PFSK-1 (cell line): ENCODE data around the gene RRP9.

Experiments
- FOXP2 ChIP-seq: optimal IDR thresholded peaks from 2 replicates; pipeline ENCODE3; 2011; ENCODE audit warnings: borderline replicate concordance, control low read depth, inconsistent platforms; ENCODE audit not compliant: insufficient read depth; ENCODE audit errors: extremely low read length, extremely low read depth
- POLR2AphosphoS5 ChIP-seq: IDR thresholded peaks from 2 replicates; pipeline ENCODE4 v1.6.1; 2012; ENCODE audit warnings: low read depth, mild to moderate bottlenecking, control low read depth, low read length, moderate library complexity
- SIN3A ChIP-seq: IDR thresholded peaks from 2 replicates; pipeline ENCODE4 v1.6.1; 2012; ENCODE audit warnings: mild to moderate bottlenecking, low read length, moderate library complexity, borderline replicate concordance; ENCODE audit not compliant: insufficient read depth
- TAF1 ChIP-seq: IDR thresholded peaks from 2 replicates; pipeline ENCODE4 v1.6.1; 2012; ENCODE audit warnings: low read length, control low read depth, borderline replicate concordance; ENCODE audit not compliant: insufficient read depth
- TF ChIP-seq, protein P1 (sequence below), 2 experiments: IDR thresholded peaks; 2 replicates each; pipeline versions ENCODE4 v1.6.1 to v1.8.0; 2011 to 2012; ENCODE audit warnings: low read depth in 2 of 2, low read length in 2 of 2, control low read depth in 1 of 2, inconsistent platforms in 1 of 2, mild to moderate bottlenecking in 1 of 2, moderate library complexity in 1 of 2; ENCODE audit not compliant: insufficient read depth in 1 of 2

Gene RRP9

DNA sequence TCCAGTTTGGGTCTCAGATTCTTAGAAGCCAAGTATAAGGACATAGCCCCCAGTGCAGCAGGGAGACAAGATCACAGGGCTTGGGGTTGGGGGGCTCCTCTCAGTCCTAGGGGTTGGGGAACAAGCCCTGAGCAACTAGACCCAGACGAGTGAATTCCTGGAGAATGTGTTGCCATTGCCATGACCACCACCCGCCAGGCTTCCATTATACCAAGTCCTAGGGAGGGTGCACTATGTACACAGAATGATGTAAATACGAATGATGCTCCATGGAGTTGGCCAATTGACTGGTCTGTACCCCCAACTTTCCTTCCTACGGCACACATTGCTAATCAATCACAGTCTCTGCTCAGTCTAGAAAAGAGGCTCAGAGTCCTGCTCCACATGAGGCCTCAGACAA is 47.3 kb downstream of the RRP9 start:
- TF ChIP-seq FOXP2, result no peak
- TF ChIP-seq TAF1, result no peak
- TF ChIP-seq SIN3A, result no peak
- TF ChIP-seq, protein P1, sequence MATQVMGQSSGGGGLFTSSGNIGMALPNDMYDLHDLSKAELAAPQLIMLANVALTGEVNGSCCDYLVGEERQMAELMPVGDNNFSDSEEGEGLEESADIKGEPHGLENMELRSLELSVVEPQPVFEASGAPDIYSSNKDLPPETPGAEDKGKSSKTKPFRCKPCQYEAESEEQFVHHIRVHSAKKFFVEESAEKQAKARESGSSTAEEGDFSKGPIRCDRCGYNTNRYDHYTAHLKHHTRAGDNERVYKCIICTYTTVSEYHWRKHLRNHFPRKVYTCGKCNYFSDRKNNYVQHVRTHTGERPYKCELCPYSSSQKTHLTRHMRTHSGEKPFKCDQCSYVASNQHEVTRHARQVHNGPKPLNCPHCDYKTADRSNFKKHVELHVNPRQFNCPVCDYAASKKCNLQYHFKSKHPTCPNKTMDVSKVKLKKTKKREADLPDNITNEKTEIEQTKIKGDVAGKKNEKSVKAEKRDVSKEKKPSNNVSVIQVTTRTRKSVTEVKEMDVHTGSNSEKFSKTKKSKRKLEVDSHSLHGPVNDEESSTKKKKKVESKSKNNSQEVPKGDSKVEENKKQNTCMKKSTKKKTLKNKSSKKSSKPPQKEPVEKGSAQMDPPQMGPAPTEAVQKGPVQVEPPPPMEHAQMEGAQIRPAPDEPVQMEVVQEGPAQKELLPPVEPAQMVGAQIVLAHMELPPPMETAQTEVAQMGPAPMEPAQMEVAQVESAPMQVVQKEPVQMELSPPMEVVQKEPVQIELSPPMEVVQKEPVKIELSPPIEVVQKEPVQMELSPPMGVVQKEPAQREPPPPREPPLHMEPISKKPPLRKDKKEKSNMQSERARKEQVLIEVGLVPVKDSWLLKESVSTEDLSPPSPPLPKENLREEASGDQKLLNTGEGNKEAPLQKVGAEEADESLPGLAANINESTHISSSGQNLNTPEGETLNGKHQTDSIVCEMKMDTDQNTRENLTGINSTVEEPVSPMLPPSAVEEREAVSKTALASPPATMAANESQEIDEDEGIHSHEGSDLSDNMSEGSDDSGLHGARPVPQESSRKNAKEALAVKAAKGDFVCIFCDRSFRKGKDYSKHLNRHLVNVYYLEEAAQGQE (IDR thresholded peaks at IDR 0.05; ENCODE audit: insufficient read depth in 1 of 2, low read depth in 2 of 2, low read length in 2 of 2), result no peak
- no peak for TF ChIP-seq POLR2AphosphoS5

DNA sequence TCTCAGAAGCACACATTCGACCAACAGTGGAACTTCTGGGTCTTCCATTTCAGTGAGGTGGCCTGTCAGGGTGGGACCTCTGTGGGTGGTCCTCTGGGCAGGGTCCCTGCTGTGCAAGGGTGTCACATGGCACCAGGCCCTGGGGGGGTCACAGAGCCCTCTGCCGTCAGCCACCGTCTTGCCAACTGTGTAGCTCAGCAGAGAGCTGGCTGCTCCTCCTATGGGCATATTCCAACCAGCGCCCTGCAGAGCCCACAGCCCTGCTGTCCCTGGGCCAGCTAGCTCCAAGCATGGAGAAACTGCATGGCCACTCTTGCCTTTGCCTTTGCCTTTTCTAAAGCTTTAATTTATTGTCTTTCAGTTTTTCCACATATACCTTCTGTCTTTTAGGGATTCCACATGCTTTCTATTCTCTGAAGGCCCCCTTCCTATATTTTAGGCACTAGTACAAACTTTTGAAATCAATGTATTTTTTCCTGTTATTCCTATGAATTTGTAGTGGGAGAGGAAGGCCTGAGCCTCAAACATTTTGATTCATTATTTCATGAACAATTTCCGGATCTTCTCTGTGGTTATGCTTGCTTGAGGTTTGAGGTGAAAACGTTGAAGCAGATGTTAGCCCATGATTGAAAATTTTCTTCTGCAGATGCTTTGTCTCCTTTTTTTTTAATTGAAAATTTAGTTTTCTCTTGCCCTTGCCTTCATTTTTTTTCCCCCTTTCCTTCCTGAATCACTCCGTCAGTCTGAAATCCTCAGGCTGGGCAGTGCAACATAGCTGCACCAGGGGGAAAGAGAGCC is 50.3 kb downstream of the RRP9 start:
- TF ChIP-seq POLR2AphosphoS5 (no peak), TAF1 (no peak), SIN3A (no peak), FOXP2 (no peak)
- TF ChIP-seq, protein P1 (IDR thresholded peaks at IDR 0.05; ENCODE audit: insufficient read depth in 1 of 2, low read depth in 2 of 2, low read length in 2 of 2), result no peak

DNA sequence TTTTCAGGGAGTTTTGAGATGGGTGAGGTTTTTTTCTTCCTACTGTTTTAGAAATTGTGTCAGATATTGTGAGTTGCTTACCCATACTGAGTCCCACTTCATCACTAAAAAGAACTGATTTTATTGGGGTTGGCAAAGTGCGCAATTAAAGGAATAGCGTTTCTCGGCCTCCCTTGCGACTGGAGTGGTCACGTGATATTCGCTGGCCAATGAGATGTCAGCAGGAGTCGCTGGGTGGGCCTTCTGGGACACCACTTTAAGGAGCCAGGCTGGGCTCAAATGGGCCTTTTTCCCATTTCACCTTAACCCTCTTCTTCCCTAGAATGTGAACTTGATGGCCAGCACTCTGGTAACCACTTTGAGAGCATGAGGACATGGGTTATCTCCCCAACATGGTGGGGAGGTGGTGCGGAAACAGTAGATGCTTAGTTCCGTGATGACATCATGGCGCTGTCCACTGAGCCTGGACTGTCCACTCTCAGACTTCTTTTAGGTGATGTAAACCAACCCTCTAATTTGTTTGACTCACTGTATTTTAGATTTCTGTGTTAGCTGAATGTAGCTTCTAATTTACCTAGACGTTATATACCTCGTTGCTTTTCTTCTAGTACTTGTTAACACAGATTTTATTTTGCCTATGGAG is 53.1 kb downstream of the RRP9 start:
- no peak for TF ChIP-seq TAF1
- TF ChIP-seq, protein P1 (IDR thresholded peaks at IDR 0.05; ENCODE audit: insufficient read depth in 1 of 2, low read depth in 2 of 2, low read length in 2 of 2), result no peak
- TF ChIP-seq FOXP2, result no peak
- TF ChIP-seq POLR2AphosphoS5, result no peak
- no peak for TF ChIP-seq SIN3A

DNA sequence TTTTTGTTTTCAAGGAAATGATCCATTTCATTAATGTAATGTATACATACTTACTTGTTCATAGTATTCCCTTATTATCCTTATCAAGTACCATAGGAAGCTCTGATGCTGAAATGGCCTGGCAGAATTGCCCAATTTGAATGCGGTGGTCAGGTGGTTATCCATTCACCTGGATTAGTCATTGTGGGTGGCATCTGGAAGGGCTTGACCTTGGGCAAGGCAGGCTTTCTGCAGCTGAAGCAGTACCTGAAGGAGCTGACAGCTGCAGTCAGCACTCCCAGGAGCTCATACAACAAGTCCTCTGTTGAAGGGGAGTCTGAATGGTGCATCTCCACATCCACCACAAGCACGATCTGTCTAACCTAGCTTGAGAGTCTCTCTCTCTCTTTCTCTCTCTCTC is 54.1 kb downstream of the RRP9 start:
- TF ChIP-seq TAF1, result no peak
- TF ChIP-seq POLR2AphosphoS5, result no peak
- TF ChIP-seq, protein P1 (IDR thresholded peaks at IDR 0.05; ENCODE audit: insufficient read depth in 1 of 2, low read depth in 2 of 2, low read length in 2 of 2), result no peak
- no peak for TF ChIP-seq FOXP2
- no peak for TF ChIP-seq SIN3A
